Transverse colon (tissue), 4 donors: ENCODE measurements around the gene C19orf12.

Source experiments
- POLR2A ChIP-seq: fragments of 450-650 bp; IDR thresholded peaks from one replicate; pipeline ENCODE4 v1.6.1; 2016; ENCODE audit warnings: antibody characterized with exemption, mild to moderate bottlenecking, moderate library complexity
- POLR2AphosphoS5 ChIP-seq, 3 donors: sonication (generic); formaldehyde crosslinking; IDR thresholded peaks; one replicate each; pipeline ENCODE4 v1.6.1; 2016; ENCODE audit warnings: antibody characterized with exemption in 3 of 3
- TF ChIP-seq, protein P1 (sequence below), 5 experiments: fragments of 200-600 bp in 3 of 5; fragments of 450-650 bp in 2 of 5; sonication (generic) in 3 of 5; IDR thresholded peaks; 1 replicate in 2 of 5; 2 replicates in 3 of 5; pipeline ENCODE4 v1.5.1; 2016 to 2017; ENCODE audit warnings: antibody characterized with exemption in 5 of 5, inconsistent platforms in 3 of 5, mild to moderate bottlenecking in 2 of 5, moderate library complexity in 1 of 5

DNA sequence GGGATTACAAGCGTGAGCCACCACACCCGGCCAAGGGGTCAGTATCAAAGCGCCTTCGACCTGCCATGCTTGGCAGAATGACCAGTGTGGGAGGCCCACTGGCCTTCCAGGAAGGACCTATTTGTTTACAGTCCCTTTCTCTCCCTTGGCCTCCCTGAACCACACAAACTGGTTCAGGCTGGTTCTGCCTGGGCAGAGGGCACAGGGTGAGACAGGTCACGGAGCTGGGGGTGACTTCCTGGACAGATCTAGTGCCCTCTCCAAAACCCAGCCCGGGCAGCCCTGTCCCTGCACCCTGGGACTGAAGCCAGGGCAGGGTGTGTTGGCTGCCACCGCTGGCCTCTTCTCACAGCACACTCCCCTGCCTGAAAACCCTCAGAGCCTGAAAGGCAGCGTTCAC, 38.5 kb downstream of the C19orf12 start:
- TF ChIP-seq, protein P1, sequence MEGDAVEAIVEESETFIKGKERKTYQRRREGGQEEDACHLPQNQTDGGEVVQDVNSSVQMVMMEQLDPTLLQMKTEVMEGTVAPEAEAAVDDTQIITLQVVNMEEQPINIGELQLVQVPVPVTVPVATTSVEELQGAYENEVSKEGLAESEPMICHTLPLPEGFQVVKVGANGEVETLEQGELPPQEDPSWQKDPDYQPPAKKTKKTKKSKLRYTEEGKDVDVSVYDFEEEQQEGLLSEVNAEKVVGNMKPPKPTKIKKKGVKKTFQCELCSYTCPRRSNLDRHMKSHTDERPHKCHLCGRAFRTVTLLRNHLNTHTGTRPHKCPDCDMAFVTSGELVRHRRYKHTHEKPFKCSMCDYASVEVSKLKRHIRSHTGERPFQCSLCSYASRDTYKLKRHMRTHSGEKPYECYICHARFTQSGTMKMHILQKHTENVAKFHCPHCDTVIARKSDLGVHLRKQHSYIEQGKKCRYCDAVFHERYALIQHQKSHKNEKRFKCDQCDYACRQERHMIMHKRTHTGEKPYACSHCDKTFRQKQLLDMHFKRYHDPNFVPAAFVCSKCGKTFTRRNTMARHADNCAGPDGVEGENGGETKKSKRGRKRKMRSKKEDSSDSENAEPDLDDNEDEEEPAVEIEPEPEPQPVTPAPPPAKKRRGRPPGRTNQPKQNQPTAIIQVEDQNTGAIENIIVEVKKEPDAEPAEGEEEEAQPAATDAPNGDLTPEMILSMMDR (IDR thresholded peaks at IDR 0.05): no peak
- TF ChIP-seq POLR2A (no peak), POLR2AphosphoS5 (IDR thresholded peaks at IDR 0.05) (no peak)
